ENCODE results near the gene ZNRF3. TPM values are rescaled to one million over a fixed set of nuclear protein-coding genes. Genes with fewer than 3 reads are reported as not detected.
A peak's percentile ranks its signal among the peaks of the same experiment; 100 is the strongest.

ZNRF3 gene
- polyA plus RNA-seq, 4 donors: 31.4 to 34.7 (median 33.1) TPM

- DNase-seq (ENCODE audit: low read depth in 4 of 4, low spot score in 3 of 4): no peak
Observed at GRCh38 chr22:29053048-29053702, 169.8 kb downstream of the ZNRF3 start.

DNA sequence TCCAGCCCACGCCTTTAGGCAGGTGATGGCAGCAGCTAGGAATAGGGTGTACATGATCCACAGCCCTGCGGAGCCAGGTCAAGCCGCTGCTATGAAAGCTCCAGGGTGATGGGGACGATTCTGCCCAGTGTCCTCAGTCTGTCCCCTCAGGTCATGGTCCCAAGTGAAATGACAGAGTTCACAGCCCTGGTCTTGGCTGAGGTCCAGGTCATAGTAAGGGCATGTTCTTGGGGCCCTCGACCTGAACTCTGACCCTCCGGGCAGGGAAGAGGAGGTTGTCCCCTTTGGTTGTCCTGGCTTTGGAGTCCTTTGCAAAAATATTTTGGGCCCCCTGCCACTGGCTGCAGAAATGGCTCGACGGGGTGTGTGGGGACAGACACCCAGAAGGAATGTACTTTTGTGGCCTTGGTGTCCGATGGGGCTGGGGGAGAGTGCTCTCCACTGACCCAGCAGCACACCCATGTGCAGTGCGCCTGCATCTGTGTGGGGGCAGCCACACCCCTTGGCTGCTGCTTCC, 170.9 kb downstream of the ZNRF3 start:
- no peak for DNase-seq (ENCODE audit: low read depth in 4 of 4, low spot score in 3 of 4)

GRCh38 chr22:29055192-29055830, 171.9 kb downstream of the ZNRF3 start:
- no peak for DNase-seq (ENCODE audit: low read depth in 4 of 4, low spot score in 3 of 4)

DNA sequence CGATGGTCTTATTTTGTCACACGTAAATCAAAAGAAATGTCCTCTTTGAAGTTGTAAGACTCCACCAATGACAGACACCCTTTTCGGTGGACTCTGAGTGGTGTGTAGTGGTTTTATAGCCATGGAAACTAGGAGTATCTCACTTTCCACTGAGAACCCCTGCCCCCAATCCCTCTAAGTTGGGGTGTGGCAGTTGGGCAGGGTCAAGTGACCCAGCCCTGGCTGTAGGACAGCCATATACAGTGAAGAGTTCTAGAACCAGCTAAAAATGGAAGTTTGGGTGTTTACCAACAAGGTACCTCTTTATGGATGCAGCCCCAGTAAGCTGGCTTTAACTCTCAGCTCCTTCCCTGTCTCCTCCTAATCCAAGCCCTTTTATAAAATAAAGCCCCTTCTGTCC, 173.1 kb downstream of the ZNRF3 start:
- DNase-seq (ENCODE audit: low read depth in 4 of 4, low spot score in 3 of 4): no peak

DNA sequence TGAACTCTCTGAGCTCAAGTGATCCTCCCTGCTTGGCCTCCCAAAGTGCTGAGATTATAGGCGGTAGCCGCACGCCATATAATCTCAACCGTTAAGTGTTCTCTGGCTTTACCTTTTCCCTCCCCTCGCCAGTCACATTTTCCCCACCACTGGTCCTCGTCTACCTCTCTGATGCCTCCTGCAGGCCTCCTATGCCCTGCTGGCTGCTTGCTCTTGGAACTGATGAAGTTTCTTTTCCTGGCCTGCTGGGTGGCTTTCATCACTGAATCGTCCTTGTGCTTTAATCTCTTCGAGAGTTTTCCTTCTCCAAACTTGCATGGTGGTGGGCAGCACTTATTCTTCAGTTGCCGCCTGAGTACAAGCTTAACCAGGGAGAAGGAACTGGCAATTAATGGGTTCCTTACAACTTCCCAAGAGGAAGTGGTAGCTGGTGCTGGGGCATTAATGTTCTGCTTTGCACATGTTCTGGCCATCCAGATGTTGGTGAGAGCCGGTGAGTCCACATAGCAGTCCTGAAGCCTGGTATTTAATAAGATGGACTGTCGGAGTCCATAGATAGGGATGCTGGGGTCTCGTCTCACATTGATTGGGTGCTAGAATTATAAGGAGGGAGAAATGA, 177.0 kb downstream of the ZNRF3 start:
- DNase-seq (ENCODE audit: low read depth in 4 of 4, low spot score in 3 of 4): no peak

DNA sequence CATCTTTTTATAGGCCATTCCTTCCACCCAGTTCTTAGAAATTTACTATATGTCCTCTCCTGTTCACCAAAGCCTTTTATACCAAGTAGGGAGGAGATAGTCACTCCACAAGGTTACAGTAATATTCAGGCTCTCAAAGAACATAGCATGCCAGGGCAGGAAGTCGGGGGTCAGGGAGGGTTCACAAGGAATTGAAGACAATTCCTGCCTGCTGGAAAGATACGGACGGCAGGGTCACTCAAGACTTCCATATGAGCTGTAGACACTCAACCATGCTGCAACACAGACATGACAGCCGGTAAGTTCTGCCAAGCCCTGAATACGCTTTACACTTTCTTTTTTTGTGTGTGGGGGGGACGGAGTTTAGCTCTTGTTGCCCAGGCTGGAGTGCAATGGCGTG, 177.6 kb downstream of the ZNRF3 start:
- DNase-seq (ENCODE audit: low read depth in 4 of 4, low spot score in 3 of 4): no peak

DNA sequence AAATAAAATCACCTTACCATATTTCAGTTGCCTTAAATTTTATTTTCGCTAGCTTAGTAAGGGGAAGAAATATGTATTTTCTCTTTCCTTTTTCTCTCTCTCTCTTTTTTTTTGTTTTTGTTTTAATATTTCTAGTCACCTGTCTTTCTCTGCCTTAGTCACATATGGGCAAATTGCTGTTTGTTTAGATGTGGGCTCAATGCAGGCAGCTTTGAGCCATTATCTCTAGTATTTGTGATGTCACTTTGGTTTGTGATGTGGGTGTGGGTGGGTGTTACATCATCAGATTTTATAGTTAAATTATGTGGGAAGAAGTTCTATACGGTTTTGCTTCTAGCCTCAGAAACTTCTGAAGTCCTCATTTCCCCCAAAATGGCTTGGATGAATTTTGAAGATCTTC, 178.4 kb downstream of the ZNRF3 start, which contains the start of gene C22orf31:
C22orf31 (minus strand) TSS at position 59 of the 400 bp plus-strand sequence; CDS start at position 20, 39 bp downstream.
- no peak for DNase-seq (ENCODE audit: low read depth in 4 of 4, low spot score in 3 of 4)

DNA sequence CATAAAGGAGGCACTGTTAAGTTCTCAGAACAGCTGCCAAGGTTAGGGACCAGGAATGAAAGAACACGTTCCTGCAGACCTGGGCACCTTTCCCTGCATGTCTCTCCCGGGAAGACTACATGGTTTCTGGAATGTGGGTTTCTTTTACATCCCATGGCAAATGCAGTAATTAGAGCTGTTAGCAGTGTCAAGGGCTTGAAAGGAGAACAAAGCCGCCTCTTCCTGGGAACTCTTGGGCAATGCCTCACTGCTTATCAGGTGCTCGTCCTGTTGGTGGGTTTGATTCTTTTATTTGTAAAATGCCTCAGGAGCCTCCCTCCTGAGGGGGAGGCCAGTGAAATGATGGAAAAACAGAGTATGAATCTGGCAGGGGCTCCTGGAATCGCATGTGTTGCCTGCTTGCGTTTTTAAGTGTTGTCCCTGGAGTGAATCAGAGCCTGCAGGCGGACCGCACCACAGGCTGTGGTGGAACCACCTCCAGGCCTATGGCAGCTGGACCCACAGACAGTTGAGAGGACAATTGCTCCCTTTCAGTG, 179.0 kb downstream of the ZNRF3 start:
- no peak for DNase-seq (ENCODE audit: low read depth in 4 of 4, low spot score in 3 of 4)

DNA sequence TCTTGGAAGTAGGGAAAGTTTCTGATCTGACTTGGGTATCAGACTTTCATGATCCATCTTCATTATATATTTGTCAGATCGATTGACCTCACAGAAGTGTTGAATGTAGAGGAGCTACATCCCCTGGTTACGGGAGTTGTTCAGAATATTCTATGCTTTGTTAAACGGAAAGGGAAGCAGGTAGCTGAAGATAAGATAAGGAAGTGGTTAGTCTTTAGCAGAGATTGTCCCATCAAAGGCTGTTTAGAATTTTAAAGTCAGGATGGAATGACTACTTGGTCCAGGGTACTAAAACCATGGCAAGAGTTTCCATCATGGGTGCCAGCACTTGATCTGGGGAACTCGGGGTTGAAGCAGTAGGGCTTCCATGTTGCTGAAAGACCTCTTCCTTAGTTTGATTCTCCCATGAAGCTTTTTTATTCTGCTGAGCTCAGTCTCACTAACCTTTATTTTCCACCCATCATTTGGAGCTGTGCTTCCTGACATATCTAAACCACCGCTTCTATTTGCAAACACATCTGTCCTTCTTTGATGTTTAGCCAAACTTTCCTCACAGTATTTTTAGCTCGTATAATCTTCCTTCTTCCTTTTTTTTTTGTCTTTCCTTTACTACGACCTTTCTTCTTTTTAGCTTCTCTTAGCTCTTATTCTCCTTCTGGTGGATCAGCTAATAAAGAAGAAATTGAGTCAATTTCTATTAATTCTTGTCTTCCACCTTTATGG, 182.3 kb downstream of the ZNRF3 start:
- DNase-seq (ENCODE audit: low read depth in 4 of 4, low spot score in 3 of 4): no peak

- no peak for DNase-seq (ENCODE audit: low read depth in 4 of 4, low spot score in 3 of 4)
Observed at GRCh38 chr22:29069463-29069862, 186.1 kb downstream of the ZNRF3 start.

DNA sequence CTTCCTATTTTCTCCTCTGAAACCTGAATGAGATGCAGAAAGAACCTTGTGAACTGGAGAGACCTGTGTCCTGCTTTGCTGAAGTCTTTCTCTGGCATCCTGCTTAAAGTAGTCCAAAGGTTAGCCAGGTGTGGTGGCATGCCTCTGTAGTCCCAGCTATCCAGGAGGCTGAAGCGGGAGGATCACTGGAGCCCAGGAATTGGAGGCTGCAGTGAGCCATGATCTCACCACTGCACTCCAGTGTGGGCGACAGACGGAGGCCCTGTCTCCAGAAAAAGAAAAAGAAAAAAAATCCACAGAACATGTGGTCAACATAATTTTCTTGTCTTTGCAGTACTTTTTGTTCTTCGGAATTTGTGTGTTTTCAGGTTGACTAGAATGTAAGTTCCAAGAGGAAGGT, 187.1 kb downstream of the ZNRF3 start:
- no peak for DNase-seq (ENCODE audit: low read depth in 4 of 4, low spot score in 3 of 4)

GRCh38 chr22:29071261-29072045, 188.1 kb downstream of the ZNRF3 start:
- no peak for DNase-seq (ENCODE audit: low read depth in 4 of 4, low spot score in 3 of 4)

- DNase-seq (ENCODE audit: low read depth in 4 of 4, low spot score in 3 of 4): peak in 3 of 4 donors; percentile 67 to 76 (median 75)
Observed at GRCh38 chr22:29072193-29072978, 189.0 kb downstream of the ZNRF3 start.

DNA sequence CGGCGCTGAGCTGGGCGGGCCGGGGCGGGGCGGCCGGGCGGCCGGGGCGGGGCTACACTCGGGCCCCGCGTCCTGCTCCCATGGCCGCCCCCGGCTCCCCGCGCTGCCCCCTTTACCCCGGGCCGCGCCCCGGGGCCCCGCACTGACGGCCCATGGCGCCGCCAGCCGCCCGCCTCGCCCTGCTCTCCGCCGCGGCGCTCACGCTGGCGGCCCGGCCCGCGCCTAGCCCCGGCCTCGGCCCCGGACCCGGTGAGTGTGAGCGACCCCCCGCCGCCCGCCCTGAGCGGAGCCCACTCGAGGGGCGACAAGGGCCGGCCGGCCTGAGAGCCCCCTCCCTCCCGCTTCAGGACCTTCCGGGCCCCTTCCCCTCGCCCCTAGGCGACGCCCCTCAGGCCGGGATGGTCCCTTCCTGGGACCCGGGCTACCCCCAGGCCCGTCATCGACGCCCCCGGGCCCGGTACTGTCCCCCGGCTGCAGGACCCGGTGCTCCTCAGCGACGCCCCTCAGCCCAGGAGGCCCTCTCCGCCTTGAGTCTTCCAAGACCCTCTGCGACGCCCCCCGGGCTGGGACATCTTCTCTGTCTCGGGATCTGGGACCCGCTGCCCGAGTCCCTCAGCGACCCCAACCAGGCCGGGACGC, 189.7 kb downstream of the ZNRF3 start, which contains the start of gene KREMEN1:
KREMEN1 (plus strand) TSS at position 57 of the 639 bp plus-strand sequence; CDS start at position 153, 96 bp downstream.
- DNase-seq (ENCODE audit: low read depth in 4 of 4, low spot score in 3 of 4): no peak

GRCh38 chr22:29073618-29074275, 190.4 kb downstream of the ZNRF3 start:
- DNase-seq (ENCODE audit: low read depth in 4 of 4, low spot score in 3 of 4): no peak

DNA sequence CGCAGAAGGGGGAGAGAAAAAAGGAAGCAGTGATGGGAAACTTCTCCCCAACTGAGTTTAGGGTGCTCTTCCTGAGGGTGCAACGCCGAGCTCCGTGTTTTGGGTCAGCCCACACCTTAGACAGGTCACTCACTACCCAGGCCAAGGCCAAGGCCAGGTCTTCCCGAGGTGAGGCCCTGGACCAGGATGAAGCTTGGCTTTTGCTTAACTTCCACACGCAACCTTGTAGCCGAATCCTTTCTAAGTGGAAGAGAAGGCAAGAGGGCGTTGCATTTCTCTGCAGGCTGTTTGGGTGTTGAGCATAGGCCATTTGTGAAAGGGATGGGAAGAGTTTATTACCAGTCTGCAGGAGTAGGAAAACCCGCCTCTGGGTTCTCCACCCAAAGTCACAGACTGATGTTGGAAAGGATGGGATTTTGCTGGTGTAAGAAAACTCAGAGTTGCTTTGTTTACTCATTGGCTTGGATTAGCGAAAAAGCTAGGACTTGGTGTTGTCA, 191.0 kb downstream of the ZNRF3 start:
- no peak for DNase-seq (ENCODE audit: low read depth in 4 of 4, low spot score in 3 of 4)

DNA sequence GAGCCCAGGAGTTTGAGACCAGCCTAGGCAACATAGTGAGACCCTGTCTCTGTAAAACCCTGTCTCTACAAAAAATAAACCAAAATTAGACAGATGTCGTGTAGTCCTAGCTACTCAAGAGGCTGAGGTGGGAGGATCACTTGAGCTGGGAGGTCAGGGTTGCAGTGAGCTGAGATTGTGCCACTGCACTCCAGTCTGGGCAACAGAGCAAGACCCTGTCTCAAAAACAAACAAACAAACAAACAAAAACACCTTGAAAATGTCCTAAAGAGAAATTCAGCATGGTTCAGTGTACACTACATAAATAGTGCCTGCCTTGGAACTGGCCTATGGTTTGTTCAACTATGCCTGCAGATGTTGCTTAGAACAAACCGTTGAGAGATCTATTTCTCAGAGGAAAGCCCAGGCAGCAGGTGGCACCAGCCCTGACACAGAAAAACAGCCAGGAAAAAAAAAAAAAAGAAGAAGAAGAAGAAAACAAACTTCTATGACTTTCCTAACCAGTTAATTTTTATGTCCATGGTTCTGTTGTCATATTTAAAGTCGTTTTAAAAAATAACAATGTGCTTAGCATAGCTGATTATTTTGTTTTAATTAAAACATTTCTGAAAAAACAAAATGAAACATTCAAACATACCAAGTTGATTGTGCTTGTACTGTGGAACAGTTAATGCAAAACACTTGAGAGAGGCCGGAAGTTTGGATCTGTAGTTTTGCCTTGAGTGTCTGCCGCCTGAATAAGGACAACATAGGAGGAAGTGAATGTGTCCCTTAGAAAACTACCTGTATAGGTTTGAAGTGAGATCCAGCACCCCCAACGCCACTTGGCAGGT, 194.9 kb downstream of the ZNRF3 start:
- DNase-seq (ENCODE audit: low read depth in 4 of 4, low spot score in 3 of 4): no peak
